Motor neuron (in vitro differentiated cells): Measurements from ENCODE around the gene BTLA. TPM values are rescaled to one million over a fixed set of nuclear protein-coding genes. Genes with fewer than 3 reads are reported as not detected.
A peak's percentile ranks its signal among the peaks of the same experiment; 100 is the strongest.
"Not testable (repeated sequence)": the region's sequence is repeated elsewhere in the genome, so short reads cannot be mapped to it uniquely, and the experiment has no call there.

Source experiments
- ATAC-seq, 8 experiments: fragments of 200-7000 bp; cut with Tn5 transposase; replicated peaks in 6 of 8; 2 replicates each; pipeline ENCODE4 v1.8.0; 2021; ENCODE audit warnings: mild to moderate bottlenecking in 8 of 8, moderate library complexity in 8 of 8
- H3K27ac ChIP-seq, 2 donors: fragments of 250-450 bp; sonication (Bioruptor Pico); 2 replicates each; pipeline ENCODE4 v1.9.0; 2021; ENCODE audit warnings: antibody characterized with exemption in 2 of 2, mild to moderate bottlenecking in 2 of 2, moderate library complexity in 1 of 2
- H3K4me1 ChIP-seq, 2 donors: fragments of 250-450 bp; sonication (Bioruptor Pico); replicated peaks in 1 of 2; 2 replicates each; pipeline ENCODE4 v1.6.1; 2021; ENCODE audit warnings: antibody characterized with exemption in 2 of 2, mild to moderate bottlenecking in 2 of 2, moderate library complexity in 1 of 2
- H3K4me3 ChIP-seq, 5 donors: fragments of 250-450 bp; sonication (Bioruptor Pico); 2 replicates each; pipeline ENCODE4 v1.9.0; 2021; ENCODE audit warnings: antibody characterized with exemption in 5 of 5, mild to moderate bottlenecking in 5 of 5, moderate library complexity in 4 of 5
- WGBS, 10 experiments: fragments of 450-650 bp; shearing (Covaris generic); methylation state at CpG; one replicate each; pipeline ENCODE4 v1.0.0; 2022; 5-methylcytosine and 5-hydroxymethylcytosine counted together
- in situ Hi-C, 9 experiments: fragments of 400-800 bp; cut with MboI; loops; one replicate each; pipeline ENCODE4 v1.15.0; 2021; ENCODE audit warnings: low sequenced_read_pairs in 9 of 9, low pct_unique_long_range_greater_than_20kb in 2 of 9; ENCODE audit not compliant: unreplicated experiment in 9 of 9
- total RNA-seq, 8 experiments: library from RNA; unstranded; fragments of 300-600 nt; gene quantifications; 2 replicates each; pipeline versions ENCODE4 v1.2.3 to v1.2.4, GENCODE V29; 2022

The BTLA gene
- total RNA-seq, 8 experiments from 2014 or later = 0.05 to 10.2 (median 0.35) TPM

DNA sequence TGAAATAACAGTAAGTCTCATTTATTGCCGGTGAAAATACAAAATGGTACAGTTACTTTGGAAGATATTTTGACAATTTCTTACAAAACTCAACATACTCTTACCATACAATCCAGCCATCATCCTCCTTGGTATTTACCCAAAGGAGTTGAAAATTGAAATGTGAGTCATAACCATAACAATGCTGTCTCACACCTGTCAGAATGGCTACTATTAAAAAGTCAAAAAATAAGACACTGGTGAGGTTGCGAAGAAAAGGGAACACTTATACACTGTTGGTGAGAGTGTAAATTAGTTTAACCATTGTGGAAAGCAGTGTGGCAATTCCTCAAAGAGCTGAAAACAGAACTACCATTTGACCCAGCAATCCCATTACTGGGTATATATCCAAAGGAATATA, 37.5 kb downstream of the BTLA start:
- H3K4me1 ChIP-seq, ATAC-seq, H3K4me3 ChIP-seq, in situ Hi-C loops, H3K27ac ChIP-seq: not testable (repeated sequence)
- whole genome bisulfite sequencing, 10 experiments = 50 to 100% (median 93%) methylated on average over 1 to 2 of the region's 2 CpGs; no CpG with 5 or more reads in 1 of the 10 experiments

- Histone ChIP-seq H3K4me3 (no peak overlapping the region), H3K4me1 (no peaks in the 10 kb centered on the region), H3K27ac (no peak overlapping the region)
- peak in 2 of 8 experiments; percentile 20 to 67 for ATAC-seq
- WGBS, 10 experiments = 0 to 82% (median 40%) methylated on average over 1 to 2 of the region's 2 CpGs; no CpG with 5 or more reads in 3 of the 10 experiments
- in situ Hi-C loops = no loop called here
Observed at GRCh38 chr3:112460519-112461195, 38.6 kb downstream of the BTLA start.

DNA sequence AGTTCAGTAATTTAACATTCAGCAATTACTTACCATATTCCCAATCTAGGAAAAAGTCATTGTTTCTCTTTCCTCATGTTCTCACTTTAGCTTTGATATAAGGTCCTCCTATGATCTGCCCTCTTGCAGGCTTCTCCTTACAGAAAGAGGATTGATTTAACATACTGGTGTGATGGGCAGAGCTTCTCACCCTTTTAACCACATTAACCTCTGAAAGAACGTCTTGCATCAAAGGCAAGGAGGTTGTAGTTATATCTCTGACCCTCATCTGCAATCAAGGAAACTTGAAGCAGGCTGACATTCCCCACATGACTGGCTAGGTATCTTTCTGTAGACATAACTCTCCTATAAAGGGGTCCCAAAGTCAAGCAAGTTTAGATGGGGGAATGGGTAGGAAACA, 39.5 kb downstream of the BTLA start:
- 0 to 80% (median 43%) methylated on average over 1 of the region's 1 CpG; no CpG with 5 or more reads in 5 of the 10 experiments for WGBS, 10 experiments
- no peak for ATAC-seq
- Histone ChIP-seq H3K4me3 (no peak overlapping the region), H3K4me1 (no peaks in the 10 kb centered on the region), H3K27ac (no peak overlapping the region)
- in situ Hi-C loops = no loop called here

DNA sequence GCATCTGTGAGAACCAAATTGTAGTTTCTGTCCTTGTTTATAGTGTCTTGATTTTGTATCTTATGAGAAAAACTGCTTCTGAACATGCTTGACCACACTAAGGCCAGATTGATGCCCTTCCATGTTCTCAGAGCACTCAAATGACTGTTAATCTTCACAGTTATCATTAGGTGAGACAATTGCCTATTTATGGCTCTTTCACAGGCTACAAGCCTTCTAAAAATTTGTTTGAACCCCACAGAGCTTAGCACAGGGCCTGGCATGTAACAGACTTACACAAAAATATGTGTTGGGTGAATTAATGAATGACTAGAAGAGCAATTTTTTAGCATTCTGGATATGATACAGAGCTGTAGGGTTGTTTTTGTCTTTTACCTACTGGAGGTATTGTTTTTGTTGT, 43.1 kb downstream of the BTLA start:
- no peak for ATAC-seq
- no peak overlapping the region for H3K4me3 ChIP-seq
- in situ Hi-C loops = no loop called here
- no peaks in the 10 kb centered on the region for H3K4me1 ChIP-seq
- no peak overlapping the region for H3K27ac ChIP-seq

GRCh38 chr3:112448939-112449338, 50.3 kb downstream of the BTLA start:
- WGBS, 10 experiments = 18 to 100% (median 100%) methylated on average over 1 of the region's 1 CpG; no CpG with 5 or more reads in 3 of the 10 experiments
- H3K4me1 ChIP-seq = no peaks in the 10 kb centered on the region

DNA sequence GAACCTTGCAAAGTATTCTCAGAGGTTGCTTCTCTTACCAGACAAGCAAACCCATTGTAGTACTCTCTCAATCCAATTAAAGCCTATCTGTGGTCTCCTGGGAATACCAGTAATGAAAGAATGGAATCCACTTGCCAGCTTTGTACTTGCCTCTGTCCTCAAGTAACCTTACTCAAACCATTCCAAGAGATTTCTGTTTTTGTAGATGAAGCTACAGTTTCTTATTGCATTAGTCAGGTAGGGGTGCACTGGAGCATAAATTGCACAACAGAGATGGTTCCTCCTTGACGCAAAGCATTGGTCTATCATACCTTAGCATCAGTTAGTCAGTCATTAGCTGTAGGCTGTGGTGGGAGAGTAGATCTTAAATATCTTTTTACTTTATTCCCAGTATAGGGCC, 52.9 kb downstream of the BTLA start:
- no peaks in the 10 kb centered on the region for H3K4me1 ChIP-seq
- peak in 1 of 8 experiments; percentile 84 for ATAC-seq
- no peak overlapping the region for H3K27ac ChIP-seq
- H3K4me3 ChIP-seq = no peak overlapping the region
- 64 to 100% (median 100%) methylated on average over 1 of the region's 1 CpG; no CpG with 5 or more reads in 4 of the 10 experiments for WGBS, 10 experiments
- in situ Hi-C loops = no loop called here

More at GRCh38 chr3:112448939-112449338, 50.3 kb downstream of the BTLA start:
- in situ Hi-C loops = no loop called here
- Histone ChIP-seq H3K4me3 (no peak overlapping the region), H3K27ac (no peak overlapping the region)
- no peak for ATAC-seq

GRCh38 chr3:112445839-112446238, 53.4 kb downstream of the BTLA start:
- in situ Hi-C loops = no loop called here
- 0 to 93% (median 60%) methylated on average over 1 to 2 of the region's 2 CpGs; no CpG with 5 or more reads in 1 of the 10 experiments for WGBS, 10 experiments

DNA sequence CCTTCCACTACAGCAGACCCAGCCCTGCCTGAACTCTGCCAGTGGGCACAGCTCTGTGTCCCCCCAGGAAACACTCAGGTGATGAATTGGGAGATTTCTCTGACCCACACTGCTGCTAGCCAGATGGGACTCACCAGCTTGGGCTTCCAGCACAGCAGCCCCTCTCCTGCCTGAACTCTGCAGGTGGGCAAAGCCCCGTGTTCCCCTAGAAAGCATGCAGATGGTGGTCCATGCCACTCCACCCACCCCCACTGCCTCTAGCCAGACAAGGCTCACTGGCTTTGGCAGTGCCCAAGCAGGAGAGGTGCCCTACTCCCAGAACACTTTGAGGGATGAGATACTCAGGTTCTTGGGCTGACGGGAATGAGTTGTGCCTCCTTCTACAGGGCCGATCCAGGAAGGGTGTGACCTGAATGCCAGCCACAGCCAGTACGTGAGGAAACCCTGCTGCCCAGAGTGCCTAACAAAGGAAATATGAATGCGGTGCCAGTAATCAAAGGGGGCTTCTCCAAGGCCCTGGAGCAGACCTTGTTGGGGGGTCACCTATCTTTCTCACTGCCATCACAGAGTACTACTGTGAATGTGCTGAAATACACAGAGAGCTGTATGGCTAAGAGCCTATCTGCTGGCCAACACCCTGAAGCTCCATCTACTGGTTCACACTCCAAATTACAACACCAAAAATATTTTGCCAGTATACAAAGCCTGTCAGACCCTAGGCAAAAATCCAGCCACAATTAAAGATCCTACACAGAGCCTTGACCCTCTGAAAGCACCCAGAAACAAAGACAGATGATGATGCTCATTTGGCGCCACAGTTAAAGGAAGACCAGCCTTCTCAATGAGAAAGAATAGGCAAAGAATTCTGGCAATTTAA, 61.9 kb downstream of the BTLA start:
- Histone ChIP-seq H3K4me1 (no peaks in the 10 kb centered on the region), H3K27ac (no peak overlapping the region), H3K4me3 (no peak overlapping the region)
- WGBS, 10 experiments = 48 to 100% (median 96%) methylated on average over 1 to 3 of the region's 6 CpGs; no CpG with 5 or more reads in 6 of the 10 experiments
- in situ Hi-C loops = no loop called here
- ATAC-seq = peak in 2 of 8 experiments; percentile 37 to 49

More at GRCh38 chr3:112445839-112446238, 53.4 kb downstream of the BTLA start:
- ATAC-seq = no peak
- Histone ChIP-seq H3K27ac (no peak overlapping the region), H3K4me1 (no peaks in the 10 kb centered on the region), H3K4me3 (no peak overlapping the region)

GRCh38 chr3:112429960-112430359, 69.3 kb downstream of the BTLA start:
- no peak overlapping the region for H3K27ac ChIP-seq
- 39 to 91% (median 79%) methylated on average over 1 to 3 of the region's 3 CpGs for WGBS, 10 experiments
- no peaks in the 10 kb centered on the region for H3K4me1 ChIP-seq
- H3K4me3 ChIP-seq = no peak overlapping the region
- in situ Hi-C loops = no loop called here
- ATAC-seq = peak in 1 of 8 experiments; percentile 69

DNA sequence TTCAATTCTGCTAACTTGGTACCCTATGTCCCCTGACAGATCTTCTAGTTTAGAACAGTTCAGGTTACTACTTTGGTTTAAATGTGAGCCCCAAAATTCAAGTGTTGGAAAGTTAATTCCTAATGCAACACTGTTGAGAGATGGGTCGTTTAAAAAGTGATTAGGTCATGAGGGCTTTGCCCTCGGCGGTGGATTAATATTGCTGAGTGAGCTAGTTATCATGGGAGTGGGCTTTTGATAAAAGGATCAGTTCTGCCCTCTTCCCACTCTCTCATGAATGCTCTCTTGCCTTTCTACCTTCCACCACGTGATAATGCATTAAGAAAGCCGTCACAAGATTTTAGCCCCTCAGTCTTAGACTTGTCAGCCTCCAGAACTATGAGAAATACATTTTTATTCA, 72.1 kb downstream of the BTLA start:
- Histone ChIP-seq H3K4me3 (no peak overlapping the region), H3K4me1 (no peaks in the 10 kb centered on the region), H3K27ac (no peak overlapping the region)
- in situ Hi-C loops = no loop called here
- WGBS, 10 experiments = 0 to 97% (median 87%) methylated on average over 1 to 5 of the region's 5 CpGs; no CpG with 5 or more reads in 2 of the 10 experiments
- no peak for ATAC-seq

- in situ Hi-C loops = no loop called here
- Histone ChIP-seq H3K4me3 (no peak overlapping the region), H3K4me1 (no peaks in the 10 kb centered on the region), H3K27ac (no peak overlapping the region)
- 42 to 93% (median 81%) methylated on average over 2 of the region's 2 CpGs; no CpG with 5 or more reads in 1 of the 10 experiments for WGBS, 10 experiments
- no peak for ATAC-seq
Observed at GRCh38 chr3:112425858-112426750, 73.2 kb downstream of the BTLA start.

- 64 to 100% (median 90%) methylated on average over 1 to 2 of the region's 2 CpGs for WGBS, 10 experiments
- H3K4me3 ChIP-seq = no peak overlapping the region
- no peak for ATAC-seq
- in situ Hi-C loops = no loop called here
- H3K4me1 ChIP-seq = no peaks in the 10 kb centered on the region
- no peak overlapping the region for H3K27ac ChIP-seq
Observed at GRCh38 chr3:112425382-112425781, 73.9 kb downstream of the BTLA start.
